ENCODE results near the gene SKIC8. TPM values are rescaled to one million over a fixed set of nuclear protein-coding genes. Genes with fewer than 3 reads are reported as not detected.

The SKIC8 gene
- total RNA-seq, 1 donor from 2014 or later, result 19.9 TPM

DNA sequence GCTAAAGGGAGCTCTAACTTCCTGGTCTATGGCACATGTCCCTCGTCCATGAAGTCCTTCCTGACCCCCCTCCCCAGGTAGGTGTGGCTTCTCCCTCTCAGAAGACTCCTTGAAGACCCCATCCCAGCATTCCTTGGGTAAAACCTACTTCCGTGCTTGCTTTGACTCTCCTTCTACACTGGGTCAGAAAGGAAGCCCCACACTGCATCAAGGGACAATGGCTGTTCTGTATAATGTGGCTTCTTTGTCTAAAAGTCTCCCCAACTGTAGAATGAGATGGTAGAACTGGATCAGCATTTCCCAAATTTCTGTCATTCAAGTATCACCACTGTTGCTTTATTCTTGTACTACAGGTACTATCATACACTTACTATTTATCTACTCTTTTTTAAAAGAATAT is 38.9 kb downstream of the SKIC8 start:
- Histone ChIP-seq H3K27me3 (no peaks in the 10 kb centered on the region), H3K4me1 (peaks cover 2 to 8% of the 10 kb centered on the region in 2 donors), H3K36me3 (no peaks in the 10 kb centered on the region), H3K4me3 (no peak overlapping the region), H3K27ac (no peak overlapping the region), H3K9me3 (no peaks in the 10 kb centered on the region)
- DNase-seq (ENCODE audit: low spot score in 2 of 2), result no peak
- intact Hi-C loops (cut with DNase I), result no loop called here
- TF ChIP-seq CTCF (IDR thresholded peaks at IDR 0.05), result no peak

DNA sequence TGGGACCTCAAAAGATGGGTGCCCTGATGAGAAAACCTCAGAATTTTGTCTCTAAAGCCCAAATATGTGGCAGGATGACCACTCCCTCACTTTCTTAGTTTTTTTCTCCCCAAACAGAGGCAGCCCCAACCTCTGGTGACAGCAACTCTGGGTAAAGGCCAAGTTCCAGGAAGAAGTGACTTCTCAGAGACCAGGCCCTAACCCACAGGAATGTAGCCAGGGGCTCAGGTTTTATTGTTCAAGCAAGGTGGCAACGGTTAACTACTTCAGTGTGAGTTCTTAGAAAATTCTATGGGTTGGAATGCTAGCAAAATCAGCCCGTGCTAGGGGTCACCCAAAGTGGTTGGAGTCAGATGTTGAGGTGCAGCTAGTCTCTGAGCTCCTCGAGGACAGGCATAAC is 40.2 kb downstream of the SKIC8 start:
- H3K9me3 ChIP-seq, result no peaks in the 10 kb centered on the region
- intact Hi-C loops (cut with DNase I), result no loop called here
- no peak for TF ChIP-seq CTCF (IDR thresholded peaks at IDR 0.05)
- no peak overlapping the region for H3K27ac ChIP-seq
- DNase-seq (ENCODE audit: low spot score in 2 of 2), result no peak
- H3K36me3 ChIP-seq, result no peaks in the 10 kb centered on the region
- H3K27me3 ChIP-seq, result no peaks in the 10 kb centered on the region
- H3K4me1 ChIP-seq, result no peaks in the 10 kb centered on the region
- H3K4me3 ChIP-seq, result no peak overlapping the region

- intact Hi-C loops (cut with DNase I), result no loop called here
- Histone ChIP-seq H3K36me3 (no peaks in the 10 kb centered on the region), H3K27me3 (no peaks in the 10 kb centered on the region), H3K27ac (no peak overlapping the region), H3K9me3 (no peaks in the 10 kb centered on the region), H3K4me1 (no peaks in the 10 kb centered on the region), H3K4me3 (no peak overlapping the region)
- DNase-seq (ENCODE audit: low spot score in 2 of 2), result no peak
- no peak for TF ChIP-seq CTCF (IDR thresholded peaks at IDR 0.05)
Observed at GRCh38 chr15:78257681-78258080, 41.7 kb downstream of the SKIC8 start.

GRCh38 chr15:78256044-78256437 is 43.4 kb downstream of the SKIC8 start:
- Histone ChIP-seq H3K36me3 (no peaks in the 10 kb centered on the region), H3K27me3 (no peaks in the 10 kb centered on the region), H3K4me1 (no peaks in the 10 kb centered on the region), H3K9me3 (no peaks in the 10 kb centered on the region), H3K27ac (no peak overlapping the region), H3K4me3 (no peak overlapping the region)
- intact Hi-C loops (cut with DNase I), result no loop called here
- no peak for TF ChIP-seq CTCF (IDR thresholded peaks at IDR 0.05)
- DNase-seq (ENCODE audit: low spot score in 2 of 2), result no peak

GRCh38 chr15:78255421-78256043 is 43.9 kb downstream of the SKIC8 start:
- H3K9me3 ChIP-seq, result no peaks in the 10 kb centered on the region
- intact Hi-C loops (cut with DNase I), result no loop called here
- H3K27ac ChIP-seq, result no peak overlapping the region
- H3K4me3 ChIP-seq, result no peak overlapping the region
- no peak for TF ChIP-seq CTCF (IDR thresholded peaks at IDR 0.05)
- H3K36me3 ChIP-seq, result no peaks in the 10 kb centered on the region
- H3K27me3 ChIP-seq, result no peaks in the 10 kb centered on the region
- DNase-seq (ENCODE audit: low spot score in 2 of 2), result no peak
- H3K4me1 ChIP-seq, result no peaks in the 10 kb centered on the region

DNA sequence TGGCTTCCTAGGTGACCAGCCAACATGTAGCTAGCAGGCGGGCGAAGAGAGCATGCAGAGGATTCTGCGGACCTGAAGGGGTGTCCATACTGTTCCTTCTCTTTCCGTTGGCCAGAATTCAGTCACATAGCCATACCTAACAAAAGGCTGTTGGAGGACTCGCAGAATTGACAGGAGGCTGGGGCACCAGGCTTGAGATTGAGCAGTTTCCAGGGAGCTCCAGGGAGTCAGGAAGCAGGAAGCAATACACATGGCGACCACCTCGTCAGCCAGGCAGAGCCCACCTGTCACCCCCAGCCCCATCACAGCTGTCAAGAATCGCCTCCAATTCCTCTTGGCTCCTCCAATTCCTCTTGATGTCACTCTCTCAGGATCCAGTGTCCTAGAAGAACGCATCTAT is 48.3 kb downstream of the SKIC8 start:
- intact Hi-C loops (cut with DNase I), result no loop called here
- no peaks in the 10 kb centered on the region for H3K36me3 ChIP-seq
- H3K9me3 ChIP-seq, result no peaks in the 10 kb centered on the region
- TF ChIP-seq CTCF (IDR thresholded peaks at IDR 0.05), result no peak
- H3K4me3 ChIP-seq, result no peak overlapping the region
- no peak for DNase-seq (ENCODE audit: low spot score in 2 of 2)
- no peaks in the 10 kb centered on the region for H3K4me1 ChIP-seq
- H3K27me3 ChIP-seq, result no peaks in the 10 kb centered on the region
- no peak overlapping the region for H3K27ac ChIP-seq
